PFSK-1 (cell line): ENCODE data around the gene GNG7.

Source experiments
- FOXP2 ChIP-seq: optimal IDR thresholded peaks from 2 replicates; pipeline ENCODE3; 2011; ENCODE audit warnings: borderline replicate concordance, control low read depth, inconsistent platforms; ENCODE audit not compliant: insufficient read depth; ENCODE audit errors: extremely low read length, extremely low read depth
- POLR2AphosphoS5 ChIP-seq: IDR thresholded peaks from 2 replicates; pipeline ENCODE4 v1.6.1; 2012; ENCODE audit warnings: low read depth, mild to moderate bottlenecking, control low read depth, low read length, moderate library complexity
- REST ChIP-seq, 2 experiments: IDR thresholded peaks; 2 replicates each; pipeline versions ENCODE4 v1.6.1 to v1.8.0; 2011 to 2012; ENCODE audit warnings: low read depth in 2 of 2, low read length in 2 of 2, control low read depth in 1 of 2, inconsistent platforms in 1 of 2, mild to moderate bottlenecking in 1 of 2, moderate library complexity in 1 of 2; ENCODE audit not compliant: insufficient read depth in 1 of 2
- SIN3A ChIP-seq: IDR thresholded peaks from 2 replicates; pipeline ENCODE4 v1.6.1; 2012; ENCODE audit warnings: mild to moderate bottlenecking, low read length, moderate library complexity, borderline replicate concordance; ENCODE audit not compliant: insufficient read depth
- TAF1 ChIP-seq: IDR thresholded peaks from 2 replicates; pipeline ENCODE4 v1.6.1; 2012; ENCODE audit warnings: low read length, control low read depth, borderline replicate concordance; ENCODE audit not compliant: insufficient read depth

Gene GNG7

GRCh38 chr19:2652504-2653099, 49.9 kb downstream of the GNG7 start:
- no peak for TF ChIP-seq REST (IDR thresholded peaks at IDR 0.05; ENCODE audit: insufficient read depth in 1 of 2, low read depth in 2 of 2, low read length in 2 of 2)
- no peak for TF ChIP-seq SIN3A
- TF ChIP-seq TAF1, result no peak
- TF ChIP-seq POLR2AphosphoS5, result no peak
- no peak for TF ChIP-seq FOXP2

- TF ChIP-seq POLR2AphosphoS5 (no peak), REST (IDR thresholded peaks at IDR 0.05; ENCODE audit: insufficient read depth in 1 of 2, low read depth in 2 of 2, low read length in 2 of 2) (no peak), SIN3A (no peak)
Observed at GRCh38 chr19:2650515-2650914, 52.0 kb downstream of the GNG7 start.

GRCh38 chr19:2648528-2648937, 54.0 kb downstream of the GNG7 start:
- TF ChIP-seq REST (IDR thresholded peaks at IDR 0.05; ENCODE audit: insufficient read depth in 1 of 2, low read depth in 2 of 2, low read length in 2 of 2), result 0 out of 4 replicates have a peak, but pooled peaks of 1 of the 2 experiments have one; percentile 21
- peak; percentile 65 for TF ChIP-seq FOXP2
- TF ChIP-seq POLR2AphosphoS5, result no peak

GRCh38 chr19:2648099-2648498, 54.4 kb downstream of the GNG7 start:
- TF ChIP-seq SIN3A, result no peak
- TF ChIP-seq FOXP2, result no peak

GRCh38 chr19:2646866-2647535, 55.5 kb downstream of the GNG7 start:
- no peak for TF ChIP-seq REST (IDR thresholded peaks at IDR 0.05; ENCODE audit: insufficient read depth in 1 of 2, low read depth in 2 of 2, low read length in 2 of 2)
- no peak for TF ChIP-seq SIN3A
- no peak for TF ChIP-seq FOXP2
- no peak for TF ChIP-seq TAF1
- TF ChIP-seq POLR2AphosphoS5, result no peak
